ENCODE results near the gene ASIC3.

ASIC3 gene

DNA sequence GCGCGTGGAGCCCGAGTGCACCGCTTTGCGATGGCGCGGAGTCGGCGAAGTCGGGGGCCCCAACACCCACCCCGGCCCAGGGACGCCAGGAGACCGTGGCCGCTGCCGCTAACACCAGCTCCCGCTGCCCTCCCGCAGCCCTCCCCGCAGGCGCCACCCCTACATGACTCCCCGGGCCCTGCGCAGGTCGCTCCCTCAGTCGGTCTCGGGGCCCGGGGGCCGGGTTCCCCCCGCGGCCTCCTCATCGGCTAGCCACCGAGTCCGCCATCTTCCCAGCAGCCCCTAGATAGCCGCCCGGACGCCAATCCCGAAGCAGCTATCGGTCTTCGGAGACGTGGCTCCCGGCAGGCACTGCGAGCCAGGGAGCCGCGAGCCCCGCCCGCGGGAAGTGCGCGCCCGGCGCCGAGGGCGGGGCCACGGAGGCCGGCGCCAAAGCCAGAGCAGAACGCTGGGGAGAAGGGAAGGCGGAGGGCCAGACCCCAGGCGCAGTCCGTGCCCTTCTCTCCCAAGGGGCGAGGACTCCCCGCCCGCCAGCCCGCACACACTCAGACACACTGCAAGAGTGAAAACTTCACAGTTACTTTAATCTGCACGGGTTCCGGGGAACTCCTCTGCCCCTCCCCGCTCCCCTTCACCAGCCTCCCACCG, 32.3 kb downstream of the ASIC3 start, which contains the start of gene FASTK:
FASTK (minus strand) TSS at position 288 of the 648 bp plus-strand sequence; CDS start at position 245, 43 bp downstream.
- no CpG with 5 or more reads among the region's 66 CpGs for WGBS, 2 donors (ENCODE audit: extremely low coverage in 2 of 2, insufficient read length in 2 of 2, insufficient replicate concordance in 1 of 2)
- peak within 1 kb of the TSS; percentile 99 for H2AK5ac ChIP-seq (ENCODE audit: low read depth, low read length)
- H3K23ac ChIP-seq (ENCODE audit: low read depth, low read length, poor library complexity), result peak within 1 kb of the TSS; percentile 94
- H3K27me3 ChIP-seq (ENCODE audit: control insufficient read depth in 3 of 3, insufficient read depth in 3 of 3, low read depth in 1 of 3, low read length in 3 of 3), result peaks cover 0 to 2% (median 0%) of the 10 kb centered on the region in 3 experiments
- H2BK12ac ChIP-seq (ENCODE audit: low read length), result peak within 1 kb of the TSS; percentile 54
- H2BK15ac ChIP-seq (ENCODE audit: low read length), result peak within 1 kb of the TSS; percentile 97
- peak within 1 kb of the TSS; percentile 97 for H4K91ac ChIP-seq (ENCODE audit: low read depth, low read length, poor library complexity)
- H3K14ac ChIP-seq (ENCODE audit: low read length), result peak within 1 kb of the TSS; percentile 89
- H4K8ac ChIP-seq (ENCODE audit: low read depth, low read length), result peak within 1 kb of the TSS; percentile 92
- peak within 1 kb of the TSS; percentile 96 for H3K4me2 ChIP-seq (ENCODE audit: insufficient read depth, low read length, poor library complexity, severe bottlenecking)
- peak within 1 kb of the TSS; percentile 61 for H3K27ac ChIP-seq (replicated peaks; ENCODE audit: low read length)
- peaks cover 9 to 45% of the 10 kb centered on the region in 2 donors for H3K36me3 ChIP-seq (replicated peaks in 1 of 2; ENCODE audit: control insufficient read depth in 2 of 2, insufficient read depth in 2 of 2, low read length in 2 of 2)
- peak within 1 kb of the TSS; percentile 95 for H2AFZ ChIP-seq (ENCODE audit: low read length)
- peak within 1 kb of the TSS; percentile 89 to 99 for H3K4me3 ChIP-seq (ENCODE audit: low read length in 2 of 2)
- H3K18ac ChIP-seq (ENCODE audit: low read length), result peak within 1 kb of the TSS; percentile 98
- H3K4me1 ChIP-seq (ENCODE audit: control insufficient read depth in 2 of 2, insufficient read depth in 1 of 2, low read depth in 1 of 2, low read length in 2 of 2), result peaks cover 32 to 35% of the 10 kb centered on the region in 2 donors
- peak within 1 kb of the TSS; percentile 87 for H2BK5ac ChIP-seq (ENCODE audit: low read length)
- H3K79me1 ChIP-seq (ENCODE audit: low read depth, low read length), result peaks cover 19% of the 10 kb centered on the region
- peak; percentile 89 for DNase-seq (ENCODE audit: low spot score)
- H3K4ac ChIP-seq (ENCODE audit: low read length), result peak within 1 kb of the TSS; percentile 76
- peak within 1 kb of the TSS; percentile 76 for H2BK120ac ChIP-seq (ENCODE audit: low read depth, low read length)
- H3K9ac ChIP-seq (ENCODE audit: low read depth, low read length, poor library complexity), result peak within 1 kb of the TSS; percentile 100
- H3K9me3 ChIP-seq (replicated peaks in 1 of 2; ENCODE audit: control insufficient read depth in 2 of 2, insufficient read depth in 1 of 2, low read depth in 1 of 2, low read length in 2 of 2), result peaks cover 0 to 3% of the 10 kb centered on the region in 2 donors

DNA sequence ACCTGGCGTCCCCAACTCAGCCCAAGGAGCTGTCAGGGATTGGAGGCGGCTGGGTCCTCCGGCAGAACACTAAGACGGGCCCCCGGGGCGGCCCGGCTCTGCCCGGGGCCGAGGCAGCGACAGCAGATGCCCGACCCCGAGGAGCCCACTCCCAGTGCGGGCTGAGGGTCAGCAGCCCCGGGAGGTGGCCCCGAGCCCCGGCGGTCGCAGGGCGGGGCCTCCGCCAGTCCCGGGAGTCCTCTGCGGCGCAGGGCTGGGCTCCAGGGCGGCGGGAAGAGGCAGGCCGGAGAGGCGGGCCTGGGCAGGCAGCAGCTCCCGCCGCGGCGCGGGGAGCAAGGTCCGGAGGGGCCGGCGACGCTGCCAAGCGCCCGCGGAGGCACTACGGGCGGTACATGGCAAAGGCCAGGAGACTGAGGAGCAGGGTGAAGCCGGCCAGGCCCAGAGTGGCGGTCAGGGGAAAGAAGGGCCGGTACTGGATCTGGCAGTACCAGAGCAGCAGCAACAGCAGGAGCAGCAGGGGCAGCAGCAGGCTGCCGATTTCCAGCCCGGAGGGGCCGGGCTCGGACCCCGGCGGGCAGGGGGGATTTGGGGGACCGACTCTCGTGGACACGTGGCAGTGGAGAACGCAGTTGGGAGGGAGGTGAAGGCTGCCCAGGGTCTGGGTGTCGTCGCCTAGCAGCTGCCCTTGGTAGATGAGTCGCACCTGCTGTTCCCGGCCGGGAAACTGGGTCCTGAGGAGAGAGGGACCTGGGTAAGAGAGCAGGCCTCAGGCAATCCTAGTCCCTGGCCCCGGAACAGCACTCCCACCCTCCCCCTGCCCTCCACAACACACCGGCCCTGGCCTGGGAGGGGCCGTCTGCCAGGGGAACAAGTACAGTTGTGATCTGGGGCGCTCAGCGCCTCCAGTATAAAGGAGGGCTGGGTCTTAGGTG, 33.1 kb downstream of the ASIC3 start:
- Histone ChIP-seq H3K4me1 (ENCODE audit: control insufficient read depth in 2 of 2, insufficient read depth in 1 of 2, low read depth in 1 of 2, low read length in 2 of 2) (peaks cover 28 to 38% of the 10 kb centered on the region in 2 donors), H3K27ac (replicated peaks; ENCODE audit: low read length) (peak overlapping the region; percentile 31), H2AFZ (ENCODE audit: low read length) (peak overlapping the region; percentile 95), H3K36me3 (replicated peaks in 1 of 2; ENCODE audit: control insufficient read depth in 2 of 2, insufficient read depth in 2 of 2, low read length in 2 of 2) (peaks cover 4 to 37% of the 10 kb centered on the region in 2 donors), H2BK120ac (ENCODE audit: low read depth, low read length) (no peak overlapping the region), H3K4ac (ENCODE audit: low read length) (no peak overlapping the region), H3K9ac (ENCODE audit: low read depth, low read length, poor library complexity) (peak overlapping the region; percentile 30), H3K4me2 (ENCODE audit: insufficient read depth, low read length, poor library complexity, severe bottlenecking) (peak overlapping the region; percentile 75), H2BK12ac (ENCODE audit: low read length) (peak overlapping the region; percentile 49), H2BK15ac (ENCODE audit: low read length) (peak overlapping the region; percentile 67), H4K91ac (ENCODE audit: low read depth, low read length, poor library complexity) (no peak overlapping the region), H3K27me3 (ENCODE audit: control insufficient read depth in 3 of 3, insufficient read depth in 3 of 3, low read depth in 1 of 3, low read length in 3 of 3) (peaks cover 0 to 2% (median 0%) of the 10 kb centered on the region in 3 experiments), H3K79me1 (ENCODE audit: low read depth, low read length) (peaks cover 19% of the 10 kb centered on the region), H3K18ac (ENCODE audit: low read length) (peak overlapping the region; percentile 85), H3K23ac (ENCODE audit: low read depth, low read length, poor library complexity) (peak overlapping the region; percentile 94), H4K8ac (ENCODE audit: low read depth, low read length) (no peak overlapping the region), H2AK5ac (ENCODE audit: low read depth, low read length) (peak overlapping the region; percentile 94), H3K14ac (ENCODE audit: low read length) (no peak overlapping the region), H2BK5ac (ENCODE audit: low read length) (peak overlapping the region; percentile 22), H3K4me3 (ENCODE audit: low read length in 2 of 2) (peak overlapping the region; percentile 53 to 99), H3K9me3 (replicated peaks in 1 of 2; ENCODE audit: control insufficient read depth in 2 of 2, insufficient read depth in 1 of 2, low read depth in 1 of 2, low read length in 2 of 2) (peaks cover 0 to 3% of the 10 kb centered on the region in 2 donors)
- no peak for DNase-seq (ENCODE audit: low spot score)
- no CpG with 5 or more reads among the region's 64 CpGs for WGBS, 2 donors (ENCODE audit: extremely low coverage in 2 of 2, insufficient read length in 2 of 2, insufficient replicate concordance in 1 of 2)

DNA sequence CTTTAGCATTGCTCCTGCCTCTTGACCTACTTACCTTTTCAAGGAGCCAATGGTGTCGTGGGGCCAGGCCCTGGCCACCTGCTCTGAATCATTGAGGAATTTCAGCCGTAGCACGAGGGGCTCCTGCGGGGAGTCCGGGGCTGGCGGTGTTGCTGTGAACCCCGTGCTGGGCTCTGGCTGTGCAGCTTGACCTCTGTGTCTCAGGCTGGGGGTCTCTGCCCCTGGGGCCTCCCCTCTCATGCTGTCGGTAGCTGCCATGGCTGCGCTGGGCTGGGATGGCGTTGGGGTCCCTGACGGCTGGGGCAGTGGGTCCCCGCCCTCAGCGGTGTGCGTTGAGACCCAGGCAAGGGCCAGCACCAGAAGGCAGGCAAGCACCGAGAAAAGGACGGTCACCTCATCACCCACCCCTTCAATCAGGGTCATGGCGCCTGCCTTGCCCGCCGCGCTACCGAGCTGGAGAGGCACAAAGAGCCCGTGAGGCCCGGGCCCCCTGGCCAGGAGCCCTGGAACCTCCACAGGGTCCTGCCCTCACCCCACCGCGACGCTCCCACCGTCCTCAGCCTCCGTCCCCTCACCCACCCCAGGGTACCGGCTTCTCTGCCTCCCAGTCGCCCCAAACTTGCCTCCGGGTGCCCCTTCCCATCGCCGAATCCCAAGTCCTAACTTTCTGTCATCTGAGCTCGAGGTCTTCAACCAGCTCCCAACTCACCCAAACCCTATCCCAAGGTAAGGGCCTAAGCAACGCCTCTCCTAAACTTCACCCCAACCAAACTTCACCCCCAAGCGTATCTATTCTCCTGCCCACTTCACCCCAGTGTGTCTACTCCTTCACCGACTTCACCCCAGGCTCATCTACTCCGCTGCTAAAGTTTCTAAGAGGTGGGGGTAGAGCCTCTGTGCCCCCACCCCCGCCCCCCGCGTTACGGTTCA, 34.1 kb downstream of the ASIC3 start:
- Histone ChIP-seq H4K91ac (ENCODE audit: low read depth, low read length, poor library complexity) (no peak overlapping the region), H3K4me1 (ENCODE audit: control insufficient read depth in 2 of 2, insufficient read depth in 1 of 2, low read depth in 1 of 2, low read length in 2 of 2) (peaks cover 28 to 38% of the 10 kb centered on the region in 2 donors), H2BK120ac (ENCODE audit: low read depth, low read length) (peak overlapping the region; percentile 76), H3K23ac (ENCODE audit: low read depth, low read length, poor library complexity) (peak overlapping the region; percentile 94), H3K9me3 (replicated peaks in 1 of 2; ENCODE audit: control insufficient read depth in 2 of 2, insufficient read depth in 1 of 2, low read depth in 1 of 2, low read length in 2 of 2) (peaks cover 0 to 3% of the 10 kb centered on the region in 2 donors), H2AFZ (ENCODE audit: low read length) (peak overlapping the region; percentile 97), H3K9ac (ENCODE audit: low read depth, low read length, poor library complexity) (peak overlapping the region; percentile 80), H3K4ac (ENCODE audit: low read length) (no peak overlapping the region), H3K14ac (ENCODE audit: low read length) (peak overlapping the region; percentile 7), H2BK15ac (ENCODE audit: low read length) (peak overlapping the region; percentile 88), H4K8ac (ENCODE audit: low read depth, low read length) (no peak overlapping the region), H2BK12ac (ENCODE audit: low read length) (peak overlapping the region; percentile 54), H3K36me3 (replicated peaks in 1 of 2; ENCODE audit: control insufficient read depth in 2 of 2, insufficient read depth in 2 of 2, low read length in 2 of 2) (peaks cover 4 to 27% of the 10 kb centered on the region in 2 donors), H2AK5ac (ENCODE audit: low read depth, low read length) (peak overlapping the region; percentile 98), H3K18ac (ENCODE audit: low read length) (peak overlapping the region; percentile 93), H3K27ac (replicated peaks; ENCODE audit: low read length) (no peak overlapping the region), H3K79me1 (ENCODE audit: low read depth, low read length) (peaks cover 19% of the 10 kb centered on the region), H3K4me3 (ENCODE audit: low read length in 2 of 2) (peak overlapping the region; percentile 84 to 99), H2BK5ac (ENCODE audit: low read length) (peak overlapping the region; percentile 56), H3K4me2 (ENCODE audit: insufficient read depth, low read length, poor library complexity, severe bottlenecking) (peak overlapping the region; percentile 92), H3K27me3 (ENCODE audit: control insufficient read depth in 3 of 3, insufficient read depth in 3 of 3, low read depth in 1 of 3, low read length in 3 of 3) (peaks cover 0 to 2% (median 0%) of the 10 kb centered on the region in 3 experiments)
- DNase-seq (ENCODE audit: low spot score), result no peak
- no CpG with 5 or more reads among the region's 42 CpGs for WGBS, 2 donors (ENCODE audit: extremely low coverage in 2 of 2, insufficient read length in 2 of 2, insufficient replicate concordance in 1 of 2)
